GM12878 (cell line): ENCODE measurements around the gene RPL38. TPM values are rescaled to one million over a fixed set of nuclear protein-coding genes. Genes with fewer than 3 reads are reported as not detected.

Experiments
- ATAC-seq: fragments of 200-7000 bp; cut with Tn5 transposase; 3 replicates; pipeline ENCODE4 v1.9.1; 2020; ENCODE audit warnings: mild to moderate bottlenecking, moderate library complexity
- BruUV-seq: library from RNA; stranded (reverse); fragments of 400-500 nt; replicated peaks from 2 replicates; lab custom pipeline; 2021; lab: Mats Ljungman, UMichigan
- CTCF ChIA-PET: fragments of 300-600 bp; sonication (Branson Sonifier 250); formaldehyde crosslinking; extraction: SDS; loops from one replicate; lab custom pipeline; 2021; ENCODE audit warnings: inconsistent platforms; lab: Yijun Ruan, JAX
- POLR2A ChIA-PET: fragments of 350-600 bp; formaldehyde crosslinking; extraction: SDS; loops from one replicate; lab custom pipeline; 2021; ENCODE audit warnings: inconsistent platforms; lab: Charles Lee
- RAD21 ChIA-PET: fragments of 300-600 bp; sonication (Branson Sonifier 250); formaldehyde crosslinking; loops from one replicate; lab custom pipeline; 2023; ENCODE audit warnings: antibody characterized with exemption; ENCODE audit not compliant: unreplicated experiment; lab: Charles Lee
- SMC1A ChIA-PET: fragments of 300-600 bp; sonication (Branson Sonifier 250); formaldehyde crosslinking; loops from one replicate; lab custom pipeline; 2023; ENCODE audit not compliant: unreplicated experiment, uncharacterized antibody; lab: Charles Lee
- DNase-seq: peaks from one replicate; pipeline ENCODE4 v3.0.0-alpha.2; 2011; ENCODE audit warnings: low read depth, low spot score
- FAIRE-seq: peaks from 3 replicates; lab custom pipeline; 2011; peaks lifted over from hg19 to GRCh38; lab: Jason Lieb, UNC
- H2AFZ ChIP-seq: 2 replicates; pipeline ENCODE4 v1.6.0; 2011; ENCODE audit warnings: low read depth, low read length, control low read depth; ENCODE audit not compliant: control insufficient read depth
- H3K27ac ChIP-seq: 2 replicates; pipeline ENCODE4 v1.5.1; 2011; ENCODE audit warnings: control low read depth; ENCODE audit not compliant: control insufficient read depth, insufficient read depth
- H3K27me3 ChIP-seq, 2 experiments: replicated peaks in 1 of 2; 2 replicates each; pipeline versions ENCODE4 v1.6.0 to v1.6.1; 2011; ENCODE audit warnings: low read length in 1 of 2; ENCODE audit not compliant: control insufficient read depth in 2 of 2, insufficient read depth in 2 of 2
- H3K36me3 ChIP-seq, 2 experiments: 2 replicates each; pipeline ENCODE4 v1.5.1; 2011; ENCODE audit warnings: low read length in 1 of 2; ENCODE audit not compliant: control insufficient read depth in 2 of 2, insufficient read depth in 2 of 2
- H3K4me1 ChIP-seq: 2 replicates; pipeline ENCODE4 v1.6.1; 2011; ENCODE audit warnings: mild to moderate bottlenecking, low read length, moderate library complexity, mixed read lengths; ENCODE audit not compliant: control insufficient read depth, insufficient read depth
- H3K4me2 ChIP-seq: 2 replicates; pipeline ENCODE4 v1.6.0; 2011; ENCODE audit warnings: control low read depth; ENCODE audit not compliant: control insufficient read depth, insufficient read depth
- H3K4me3 ChIP-seq: fragments of 200-600 bp; sonication (generic); 2 replicates; pipeline ENCODE4 v1.5.1; 2016
- H3K79me2 ChIP-seq: 2 replicates; pipeline ENCODE4 v1.6.0; 2011; ENCODE audit warnings: low read length; ENCODE audit not compliant: control insufficient read depth, insufficient read depth
- H3K9ac ChIP-seq: 2 replicates; pipeline ENCODE4 v1.8.0; 2011; ENCODE audit warnings: low read length, control low read depth, mixed read lengths; ENCODE audit not compliant: control insufficient read depth, insufficient read depth
- H3K9me3 ChIP-seq: replicated peaks from 3 replicates; pipeline ENCODE4 v1.5.1; 2011; ENCODE audit warnings: mild to moderate bottlenecking, low read length; ENCODE audit not compliant: control insufficient read depth, insufficient read depth
- H4K20me1 ChIP-seq: 2 replicates; pipeline ENCODE4 v1.6.0; 2011; ENCODE audit not compliant: control insufficient read depth, insufficient read depth
- CBFB ChIP-seq: IDR thresholded peaks from 2 replicates; pipeline ENCODE4 v1.6.1; 2016; ENCODE audit warnings: antibody characterized with exemption, low read depth
- DPF2 ChIP-seq: fragments of 450-650 bp; IDR thresholded peaks from 2 replicates; pipeline ENCODE4 v1.6.1; 2017; ENCODE audit warnings: mild to moderate bottlenecking
- HDGF ChIP-seq: fragments of 450-650 bp; IDR thresholded peaks from 2 replicates; pipeline ENCODE4 v1.6.1; 2016; ENCODE audit warnings: antibody characterized with exemption
- IKZF2 ChIP-seq, 2 experiments: fragments of 450-650 bp; IDR thresholded peaks; 2 replicates each; pipeline ENCODE4 v1.6.1; 2017; ENCODE audit warnings: mild to moderate bottlenecking in 2 of 2, moderate library complexity in 2 of 2
- KLF5 ChIP-seq: fragments of 450-650 bp; IDR thresholded peaks from 2 replicates; pipeline ENCODE4 v1.6.1; 2014; ENCODE audit warnings: mild to moderate bottlenecking; ENCODE audit not compliant: partially characterized antibody
- PML ChIP-seq: IDR thresholded peaks from 2 replicates; pipeline ENCODE4 v1.6.1; 2012; ENCODE audit warnings: low read length, inconsistent platforms
- ZNF274 ChIP-seq: IDR thresholded peaks from one replicate; pipeline ENCODE4 v1.8.0; 2011; ENCODE audit not compliant: insufficient read length, insufficient read depth
- ZNF622 ChIP-seq: fragments of 450-650 bp; IDR thresholded peaks from 2 replicates; pipeline ENCODE4 v1.6.1; 2017; ENCODE audit warnings: mild to moderate bottlenecking, inconsistent platforms
- WGBS: methylation state at CpG from one replicate; pipeline ENCODE4 v1.1.6; 2016; ENCODE audit warnings: low lambda C conversion rate; ENCODE audit not compliant: insufficient replicate concordance, insufficient coverage; ENCODE audit errors: missing lambda C conversion rate; 5-methylcytosine and 5-hydroxymethylcytosine counted together
- in situ Hi-C: fragments of 300-500 bp; cut with MboI; formaldehyde crosslinking; loops from 9 replicates; pipeline ENCODE4 v1.14.3; 2018; ENCODE audit warnings: mixed read lengths
- intact Hi-C: fragments of 100-400 bp; cut with micrococcal nuclease; formaldehyde crosslinking; loops from one replicate; pipeline ENCODE4 v1.14.2; 2022; ENCODE audit not compliant: unreplicated experiment
- polyA plus RNA-seq, 11 experiments: library from polyadenylated mRNA; depleted of rRNA in 4 of 11; unstranded in 6 of 11; stranded (reverse) in 5 of 11; fragments of >200 nt; fragmentation: Nextera tagmentation in 4 of 11; fragmentation: Illumina TruSeq in 1 of 11; extraction: Ambion mirVana in 4 of 11; extraction: Trizol in 1 of 11; gene quantifications; 1 replicate in 1 of 11; 2 replicates in 10 of 11; pipeline versions ENCODE4 v1.2.1 to v1.2.3, GENCODE V29; 2011 to 2016; ENCODE audit warnings: inconsistent platforms in 2 of 11, missing spikeins in 2 of 11, low read depth in 1 of 11
- total RNA-seq, 4 experiments: library from RNA; depleted of rRNA in 3 of 4; stranded (reverse); fragments of >200 nt in 3 of 4; fragmentation: Illumina TruSeq in 1 of 4; extraction: Trizol in 1 of 4; gene quantifications; 2 replicates each; pipeline versions ENCODE4 v1.2.1 to v1.2.3, GENCODE V29; 2013 to 2021
- TF ChIP-seq, protein P1 (sequence below): fragments of 450-650 bp; IDR thresholded peaks from 2 replicates; pipeline ENCODE4 v1.6.1; 2018; ENCODE audit warnings: borderline replicate concordance, mild to moderate bottlenecking; ENCODE audit not compliant: partially characterized antibody
- TF ChIP-seq, protein P2 (sequence below): fragments of 450-650 bp; IDR thresholded peaks from 2 replicates; pipeline ENCODE4 v1.6.1; 2017; ENCODE audit warnings: mild to moderate bottlenecking, moderate library complexity
- TF ChIP-seq, protein P3 (sequence below): fragments of 450-650 bp; IDR thresholded peaks from 2 replicates; pipeline ENCODE4 v1.6.1; 2017; ENCODE audit warnings: borderline replicate concordance

The RPL38 gene
- total and polyA plus RNA-seq, 10 of the 15 experiments (the other 5 are each of a cell fraction or from before 2014, with no cell fraction given): 1,318 to 4,938 (median 2,673) TPM

DNA sequence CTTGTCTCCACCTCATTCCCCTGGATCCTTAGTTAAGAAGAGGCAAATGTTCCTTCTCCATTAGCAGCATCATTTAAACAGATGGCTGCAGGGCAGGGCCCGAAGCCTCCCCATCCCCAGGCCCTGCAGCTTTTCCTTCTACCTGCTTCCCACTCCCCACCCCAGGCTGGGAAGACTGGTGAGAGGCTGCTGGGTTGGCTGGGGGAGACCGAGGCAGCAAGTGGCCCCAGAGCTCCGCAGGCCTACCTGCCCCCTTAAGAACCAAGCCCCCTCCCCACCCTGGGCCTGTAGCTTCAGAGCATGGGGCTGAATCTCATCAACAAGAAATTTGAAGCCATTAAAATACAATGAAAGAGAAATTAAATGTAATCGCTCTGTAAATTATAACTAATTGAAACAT, 22.1 kb upstream of the RPL38 start (continued):
- TF ChIP-seq IKZF2 (IDR thresholded peaks at IDR 0.05): no peak

DNA sequence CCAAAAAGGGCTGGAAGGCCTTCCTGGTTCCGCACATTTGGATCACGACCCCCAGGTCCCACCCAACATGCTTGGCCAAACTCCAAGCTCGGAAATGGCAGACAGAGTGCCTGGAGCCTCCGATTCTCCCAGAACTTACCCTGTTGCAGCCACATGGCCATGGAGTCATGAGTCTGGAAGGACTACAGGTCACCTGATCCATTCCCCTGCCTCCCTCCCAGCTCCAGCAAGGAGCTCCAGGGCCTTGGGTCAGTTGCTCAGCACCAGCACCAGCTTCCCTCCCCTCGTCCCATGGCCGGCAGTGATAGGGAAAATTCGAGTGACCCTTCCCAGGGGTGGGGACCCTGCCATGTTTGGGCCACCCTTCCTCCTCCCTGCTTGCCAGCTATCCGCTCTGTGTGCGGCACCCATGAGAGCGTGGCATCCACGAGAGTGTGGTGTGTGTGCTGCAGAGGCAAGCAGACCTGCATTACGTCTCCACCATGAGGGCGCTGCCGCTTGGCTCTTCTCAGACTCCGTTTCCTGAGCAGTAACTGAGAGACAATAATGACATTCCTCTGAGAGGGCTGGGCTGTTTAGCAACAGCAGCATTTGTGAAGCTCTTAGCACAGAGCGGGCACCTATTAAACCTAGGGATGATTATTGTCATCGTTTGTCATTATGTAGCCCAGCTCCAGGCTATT, 21.3 kb upstream of the RPL38 start:
- Histone ChIP-seq H4K20me1 (no peaks in the 10 kb centered on the region), H2AFZ (no peak overlapping the region), H3K36me3 (no peaks in the 10 kb centered on the region), H3K4me2 (no peak overlapping the region), H3K27me3 (peaks cover 0 to 2% of the 10 kb centered on the region in 2 experiments; a peak in 2 of 4 replicates), H3K9me3 (no peaks in the 10 kb centered on the region), H3K79me2 (no peaks in the 10 kb centered on the region), H3K4me1 (no peaks in the 10 kb centered on the region), H3K4me3 (no peak overlapping the region), H3K27ac (no peak overlapping the region), H3K9ac (no peak overlapping the region)
- 27% methylated on average over 17 of the region's 17 CpGs for WGBS
- CTCF ChIA-PET: interaction anchor here (1.6 to 3.5 kb wide), 3 partner anchors 9 to 91 kb away, joined by 4 to 19 read pairs (median 5); no protein-coding TSS in a partner anchor
- DNase-seq (no peak), ATAC-seq (no peak), FAIRE-seq (no peak)
- SMC1A ChIA-PET: no interaction called here
- BruUV-seq: no TSS peak
- in situ Hi-C loops: no loop called here
- RAD21 ChIA-PET: no interaction called here
- POLR2A ChIA-PET: no interaction called here
- intact Hi-C loops: no loop called here
- no peak for TF ChIP-seq KLF5
- TF ChIP-seq, protein P1, sequence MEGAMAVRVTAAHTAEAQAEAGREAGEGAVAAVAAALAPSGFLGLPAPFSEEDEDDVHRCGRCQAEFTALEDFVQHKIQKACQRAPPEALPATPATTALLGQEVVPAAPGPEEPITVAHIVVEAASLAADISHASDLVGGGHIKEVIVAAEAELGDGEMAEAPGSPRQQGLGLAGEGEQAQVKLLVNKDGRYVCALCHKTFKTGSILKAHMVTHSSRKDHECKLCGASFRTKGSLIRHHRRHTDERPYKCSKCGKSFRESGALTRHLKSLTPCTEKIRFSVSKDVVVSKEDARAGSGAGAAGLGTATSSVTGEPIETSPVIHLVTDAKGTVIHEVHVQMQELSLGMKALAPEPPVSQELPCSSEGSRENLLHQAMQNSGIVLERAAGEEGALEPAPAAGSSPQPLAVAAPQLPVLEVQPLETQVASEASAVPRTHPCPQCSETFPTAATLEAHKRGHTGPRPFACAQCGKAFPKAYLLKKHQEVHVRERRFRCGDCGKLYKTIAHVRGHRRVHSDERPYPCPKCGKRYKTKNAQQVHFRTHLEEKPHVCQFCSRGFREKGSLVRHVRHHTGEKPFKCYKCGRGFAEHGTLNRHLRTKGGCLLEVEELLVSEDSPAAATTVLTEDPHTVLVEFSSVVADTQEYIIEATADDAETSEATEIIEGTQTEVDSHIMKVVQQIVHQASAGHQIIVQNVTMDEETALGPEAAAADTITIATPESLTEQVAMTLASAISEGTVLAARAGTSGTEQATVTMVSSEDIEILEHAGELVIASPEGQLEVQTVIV: no peak
- TF ChIP-seq ZNF274: no peak
- no peak for TF ChIP-seq ZNF622
- TF ChIP-seq CBFB: no peak
- no peak for TF ChIP-seq DPF2
- TF ChIP-seq, protein P2, sequence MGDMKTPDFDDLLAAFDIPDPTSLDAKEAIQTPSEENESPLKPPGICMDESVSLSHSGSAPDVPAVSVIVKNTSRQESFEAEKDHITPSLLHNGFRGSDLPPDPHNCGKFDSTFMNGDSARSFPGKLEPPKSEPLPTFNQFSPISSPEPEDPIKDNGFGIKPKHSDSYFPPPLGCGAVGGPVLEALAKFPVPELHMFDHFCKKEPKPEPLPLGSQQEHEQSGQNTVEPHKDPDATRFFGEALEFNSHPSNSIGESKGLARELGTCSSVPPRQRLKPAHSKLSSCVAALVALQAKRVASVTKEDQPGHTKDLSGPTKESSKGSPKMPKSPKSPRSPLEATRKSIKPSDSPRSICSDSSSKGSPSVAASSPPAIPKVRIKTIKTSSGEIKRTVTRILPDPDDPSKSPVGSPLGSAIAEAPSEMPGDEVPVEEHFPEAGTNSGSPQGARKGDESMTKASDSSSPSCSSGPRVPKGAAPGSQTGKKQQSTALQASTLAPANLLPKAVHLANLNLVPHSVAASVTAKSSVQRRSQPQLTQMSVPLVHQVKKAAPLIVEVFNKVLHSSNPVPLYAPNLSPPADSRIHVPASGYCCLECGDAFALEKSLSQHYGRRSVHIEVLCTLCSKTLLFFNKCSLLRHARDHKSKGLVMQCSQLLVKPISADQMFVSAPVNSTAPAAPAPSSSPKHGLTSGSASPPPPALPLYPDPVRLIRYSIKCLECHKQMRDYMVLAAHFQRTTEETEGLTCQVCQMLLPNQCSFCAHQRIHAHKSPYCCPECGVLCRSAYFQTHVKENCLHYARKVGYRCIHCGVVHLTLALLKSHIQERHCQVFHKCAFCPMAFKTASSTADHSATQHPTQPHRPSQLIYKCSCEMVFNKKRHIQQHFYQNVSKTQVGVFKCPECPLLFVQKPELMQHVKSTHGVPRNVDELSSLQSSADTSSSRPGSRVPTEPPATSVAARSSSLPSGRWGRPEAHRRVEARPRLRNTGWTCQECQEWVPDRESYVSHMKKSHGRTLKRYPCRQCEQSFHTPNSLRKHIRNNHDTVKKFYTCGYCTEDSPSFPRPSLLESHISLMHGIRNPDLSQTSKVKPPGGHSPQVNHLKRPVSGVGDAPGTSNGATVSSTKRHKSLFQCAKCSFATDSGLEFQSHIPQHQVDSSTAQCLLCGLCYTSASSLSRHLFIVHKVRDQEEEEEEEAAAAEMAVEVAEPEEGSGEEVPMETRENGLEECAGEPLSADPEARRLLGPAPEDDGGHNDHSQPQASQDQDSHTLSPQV: no peak
- no peak for TF ChIP-seq PML
- no peak for TF ChIP-seq HDGF
- TF ChIP-seq, protein P3, sequence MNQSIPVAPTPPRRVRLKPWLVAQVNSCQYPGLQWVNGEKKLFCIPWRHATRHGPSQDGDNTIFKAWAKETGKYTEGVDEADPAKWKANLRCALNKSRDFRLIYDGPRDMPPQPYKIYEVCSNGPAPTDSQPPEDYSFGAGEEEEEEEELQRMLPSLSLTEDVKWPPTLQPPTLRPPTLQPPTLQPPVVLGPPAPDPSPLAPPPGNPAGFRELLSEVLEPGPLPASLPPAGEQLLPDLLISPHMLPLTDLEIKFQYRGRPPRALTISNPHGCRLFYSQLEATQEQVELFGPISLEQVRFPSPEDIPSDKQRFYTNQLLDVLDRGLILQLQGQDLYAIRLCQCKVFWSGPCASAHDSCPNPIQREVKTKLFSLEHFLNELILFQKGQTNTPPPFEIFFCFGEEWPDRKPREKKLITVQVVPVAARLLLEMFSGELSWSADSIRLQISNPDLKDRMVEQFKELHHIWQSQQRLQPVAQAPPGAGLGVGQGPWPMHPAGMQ: no peak
